ENCODE data around the gene CLK3.
A peak's percentile ranks its signal among the peaks of the same experiment; 100 is the strongest.

CLK3 gene

DNA sequence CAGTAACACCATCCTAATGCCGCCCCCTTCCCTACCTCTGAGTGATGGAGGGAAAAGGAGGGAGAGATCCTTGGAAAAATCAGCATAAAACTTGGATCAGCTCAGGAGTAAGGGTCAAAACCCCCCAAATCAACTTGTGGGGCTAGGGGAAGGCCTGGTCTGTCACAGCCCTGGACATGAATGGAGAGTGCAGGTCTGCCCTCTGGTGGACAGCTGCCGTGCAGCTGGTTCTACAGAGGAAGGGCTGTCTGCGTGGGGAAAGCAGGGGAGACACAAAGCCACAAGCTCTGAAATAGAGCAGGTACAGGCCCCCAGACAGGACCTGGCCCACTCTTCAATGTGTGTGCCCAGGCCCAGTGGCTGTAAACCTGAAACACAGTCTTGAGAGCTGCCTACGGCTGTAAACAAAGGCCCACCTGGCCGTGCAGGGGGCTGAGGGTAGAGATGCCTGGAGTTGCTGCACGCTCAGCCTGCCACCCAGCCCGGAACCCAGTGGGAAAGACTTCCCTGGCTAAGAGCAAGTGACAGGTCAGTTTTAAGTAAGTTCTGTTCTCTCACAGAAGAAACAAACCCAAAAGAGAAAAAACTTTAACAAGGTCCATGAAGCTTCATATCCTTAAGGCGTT is 16.4 kb downstream of the CLK3 start:
- Histone ChIP-seq H3K4me1 (ENCODE audit: low read length) (peaks cover 20% of the 10 kb centered on the region), H3K9me3 (replicated peaks; ENCODE audit: insufficient read depth, low read length) (no peaks in the 10 kb centered on the region), H3F3A (ENCODE audit: insufficient read depth, low read length) (peaks cover 23% of the 10 kb centered on the region), H4K20me1 (ENCODE audit: insufficient read depth, low read length) (0 out of 2 replicates have a peak, but pooled peaks cover 4% of the 10 kb centered on the region), H3K4me2 (ENCODE audit: low read depth, low read length) (no peak overlapping the region), H3K9me2 (replicated peaks; ENCODE audit: insufficient read depth, low read length) (no peaks in the 10 kb centered on the region), H3K79me2 (ENCODE audit: low read length) (peaks cover 24% of the 10 kb centered on the region), H3K9ac (ENCODE audit: low read length) (no peak overlapping the region), H3K27ac (ENCODE audit: low read length) (no peak overlapping the region; the same call in 1 of the 2 replicates), H3K36me3 (replicated peaks; ENCODE audit: insufficient read depth, low read length) (0 out of 2 replicates have a peak, but pooled peaks cover 11% of the 10 kb centered on the region), H3K27me3 (replicated peaks; ENCODE audit: insufficient read depth, low read length) (no peaks in the 10 kb centered on the region), H2AFZ (ENCODE audit: low read length) (no peak overlapping the region), H3K4me3 (ENCODE audit: low read length) (no peak overlapping the region)
- DNase-seq: peak; percentile 59
- TF ChIP-seq EZH2 (optimal IDR thresholded peaks at IDR 0.05; ENCODE audit: low read depth, low read length): no peak
- TF ChIP-seq, protein P1, sequence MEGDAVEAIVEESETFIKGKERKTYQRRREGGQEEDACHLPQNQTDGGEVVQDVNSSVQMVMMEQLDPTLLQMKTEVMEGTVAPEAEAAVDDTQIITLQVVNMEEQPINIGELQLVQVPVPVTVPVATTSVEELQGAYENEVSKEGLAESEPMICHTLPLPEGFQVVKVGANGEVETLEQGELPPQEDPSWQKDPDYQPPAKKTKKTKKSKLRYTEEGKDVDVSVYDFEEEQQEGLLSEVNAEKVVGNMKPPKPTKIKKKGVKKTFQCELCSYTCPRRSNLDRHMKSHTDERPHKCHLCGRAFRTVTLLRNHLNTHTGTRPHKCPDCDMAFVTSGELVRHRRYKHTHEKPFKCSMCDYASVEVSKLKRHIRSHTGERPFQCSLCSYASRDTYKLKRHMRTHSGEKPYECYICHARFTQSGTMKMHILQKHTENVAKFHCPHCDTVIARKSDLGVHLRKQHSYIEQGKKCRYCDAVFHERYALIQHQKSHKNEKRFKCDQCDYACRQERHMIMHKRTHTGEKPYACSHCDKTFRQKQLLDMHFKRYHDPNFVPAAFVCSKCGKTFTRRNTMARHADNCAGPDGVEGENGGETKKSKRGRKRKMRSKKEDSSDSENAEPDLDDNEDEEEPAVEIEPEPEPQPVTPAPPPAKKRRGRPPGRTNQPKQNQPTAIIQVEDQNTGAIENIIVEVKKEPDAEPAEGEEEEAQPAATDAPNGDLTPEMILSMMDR (IDR thresholded peaks at IDR 0.05; ENCODE audit: low read length): peak; percentile 93
- no peak for TF ChIP-seq EZH2phosphoT487 (IDR thresholded peaks at IDR 0.05; ENCODE audit: low read length)

DNA sequence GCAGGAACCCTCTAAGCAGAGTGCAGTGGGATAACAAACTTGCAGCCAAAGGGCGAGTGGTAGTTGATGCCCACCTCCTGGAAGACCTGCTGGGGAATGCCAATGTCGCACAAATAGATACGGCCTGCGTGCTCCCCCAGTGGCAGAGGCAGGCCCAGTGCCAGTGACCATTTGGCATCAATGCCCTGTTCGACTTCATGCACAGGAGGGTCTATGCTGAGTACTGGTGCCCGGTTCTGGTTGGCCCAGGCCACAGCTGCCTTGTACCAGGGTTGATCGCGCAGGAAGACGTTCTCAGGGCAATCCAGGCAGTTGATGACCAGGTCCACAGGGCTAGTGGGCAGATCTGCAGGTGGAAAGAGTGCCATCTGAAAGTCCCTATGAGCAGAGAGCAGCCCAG is 17.0 kb downstream of the CLK3 start:
- DNase-seq: no peak
- TF ChIP-seq EZH2 (optimal IDR thresholded peaks at IDR 0.05; ENCODE audit: low read depth, low read length): no peak
- TF ChIP-seq, protein P1 (IDR thresholded peaks at IDR 0.05; ENCODE audit: low read length): no peak
- no peak for TF ChIP-seq EZH2phosphoT487 (IDR thresholded peaks at IDR 0.05; ENCODE audit: low read length)
- no peaks in the 10 kb centered on the region for H3K9me2 ChIP-seq (replicated peaks; ENCODE audit: insufficient read depth, low read length)
- H3K9me3 ChIP-seq (replicated peaks; ENCODE audit: insufficient read depth, low read length): no peaks in the 10 kb centered on the region
- H3K36me3 ChIP-seq (replicated peaks; ENCODE audit: insufficient read depth, low read length): 0 out of 2 replicates have a peak, but pooled peaks cover 11% of the 10 kb centered on the region
- no peak overlapping the region for H2AFZ ChIP-seq (ENCODE audit: low read length)
- no peak overlapping the region for H3K9ac ChIP-seq (ENCODE audit: low read length)
- H3F3A ChIP-seq (ENCODE audit: insufficient read depth, low read length): peaks cover 18% of the 10 kb centered on the region
- H3K4me3 ChIP-seq (ENCODE audit: low read length): no peak overlapping the region
- H4K20me1 ChIP-seq (ENCODE audit: insufficient read depth, low read length): 0 out of 2 replicates have a peak, but pooled peaks cover 4% of the 10 kb centered on the region
- H3K4me1 ChIP-seq (ENCODE audit: low read length): peaks cover 15% of the 10 kb centered on the region
- no peak overlapping the region for H3K4me2 ChIP-seq (ENCODE audit: low read depth, low read length)
- no peak overlapping the region for H3K27ac ChIP-seq (ENCODE audit: low read length)
- peaks cover 24% of the 10 kb centered on the region for H3K79me2 ChIP-seq (ENCODE audit: low read length)
- H3K27me3 ChIP-seq (replicated peaks; ENCODE audit: insufficient read depth, low read length): no peaks in the 10 kb centered on the region

DNA sequence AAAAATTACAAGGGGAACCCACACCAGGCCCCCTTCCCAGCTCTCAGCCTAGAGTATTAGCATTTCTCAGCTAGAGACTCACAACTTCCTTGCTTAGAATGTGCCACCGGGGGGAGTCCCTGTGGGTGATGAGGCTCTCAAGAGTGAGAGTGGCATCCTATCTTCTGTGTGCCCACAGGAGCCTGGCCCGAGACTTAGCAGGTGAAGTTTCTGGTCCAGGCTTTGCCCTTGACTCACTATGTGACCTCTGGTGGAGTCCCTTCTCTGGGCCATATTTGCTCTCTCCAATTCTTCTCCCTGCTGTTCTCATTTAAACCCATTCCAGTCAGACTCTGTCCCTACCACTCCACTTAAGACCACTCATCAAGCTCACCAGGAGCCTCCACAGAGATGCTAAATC is 18.1 kb downstream of the CLK3 start:
- H3K9me2 ChIP-seq (replicated peaks; ENCODE audit: insufficient read depth, low read length): no peaks in the 10 kb centered on the region
- no peak for DNase-seq
- H3K9me3 ChIP-seq (replicated peaks; ENCODE audit: insufficient read depth, low read length): no peaks in the 10 kb centered on the region
- no peak overlapping the region for H3K27ac ChIP-seq (ENCODE audit: low read length)
- H3K4me2 ChIP-seq (ENCODE audit: low read depth, low read length): no peak overlapping the region
- H2AFZ ChIP-seq (ENCODE audit: low read length): no peak overlapping the region
- TF ChIP-seq EZH2 (optimal IDR thresholded peaks at IDR 0.05; ENCODE audit: low read depth, low read length): no peak
- TF ChIP-seq, protein P1 (IDR thresholded peaks at IDR 0.05; ENCODE audit: low read length): no peak
- no peak for TF ChIP-seq EZH2phosphoT487 (IDR thresholded peaks at IDR 0.05; ENCODE audit: low read length)
- H3K4me3 ChIP-seq (ENCODE audit: low read length): no peak overlapping the region
- no peaks in the 10 kb centered on the region for H3K27me3 ChIP-seq (replicated peaks; ENCODE audit: insufficient read depth, low read length)
- 0 out of 2 replicates have a peak, but pooled peaks cover 4% of the 10 kb centered on the region for H4K20me1 ChIP-seq (ENCODE audit: insufficient read depth, low read length)
- 0 out of 2 replicates have a peak, but pooled peaks cover 4% of the 10 kb centered on the region for H3K36me3 ChIP-seq (replicated peaks; ENCODE audit: insufficient read depth, low read length)
- peaks cover 3% of the 10 kb centered on the region; the same call in 1 of the 2 replicates for H3K4me1 ChIP-seq (ENCODE audit: low read length)
- H3K79me2 ChIP-seq (ENCODE audit: low read length): peaks cover 12% of the 10 kb centered on the region
- peaks cover 9% of the 10 kb centered on the region; the same call in 1 of the 2 replicates for H3F3A ChIP-seq (ENCODE audit: insufficient read depth, low read length)
- no peak overlapping the region for H3K9ac ChIP-seq (ENCODE audit: low read length)
